T-cell (primary cell): ENCODE results near the gene SNX13. TPM values are rescaled to one million over a fixed set of nuclear protein-coding genes. Genes with fewer than 3 reads are reported as not detected.

Experiments
- ATAC-seq, 4 experiments: fragments of 200-7000 bp in 3 of 4; fragments of 150-1000 bp in 1 of 4; cut with Tn5 transposase; replicated peaks in 1 of 4; 1 replicate in 3 of 4; 2 replicates in 1 of 4; pipeline ENCODE4 v1.10.0; 2021; ENCODE audit warnings: moderate library complexity in 3 of 4, mild to moderate bottlenecking in 2 of 4, moderate number of reproducible peaks in 1 of 4
- CTCF ChIA-PET, 2 donors: fragments of 300-600 bp; sonication (Branson Sonifier 250); formaldehyde crosslinking; loops; one replicate each; lab custom pipeline; 2022; ENCODE audit warnings: antibody characterized with exemption in 2 of 2; lab: Charles Lee
- POLR2A ChIA-PET, 2 donors: fragments of 300-600 bp; sonication (Branson Sonifier 250); formaldehyde crosslinking; loops; one replicate each; lab custom pipeline; 2022; ENCODE audit warnings: antibody characterized with exemption in 2 of 2; lab: Charles Lee
- DNase-seq, 35 experiments: peaks; one replicate each; pipeline versions ENCODE4 v3.0.0 to v3.0.0-alpha.2; 2013 to 2023
- H3K27ac ChIP-seq: one replicate; pipeline ENCODE4 v1.5.1; 2013; ENCODE audit warnings: low read length
- H3K27me3 ChIP-seq, 2 experiments: replicated peaks in 1 of 2; 1 replicate in 1 of 2; 2 replicates in 1 of 2; pipeline versions ENCODE4 v1.6.1 to v1.7.0; 2013; ENCODE audit warnings: low read length in 1 of 2, mixed read lengths in 1 of 2; ENCODE audit not compliant: control insufficient read depth in 2 of 2, insufficient read depth in 2 of 2; ENCODE audit errors: extremely low read depth in 1 of 2
- H3K36me3 ChIP-seq, 2 donors: 1 replicate in 1 of 2; 2 replicates in 1 of 2; pipeline versions ENCODE4 v1.6.1 to v1.7.0; 2013; ENCODE audit warnings: low read length in 1 of 2; ENCODE audit not compliant: control insufficient read depth in 2 of 2, insufficient read depth in 1 of 2; ENCODE audit errors: extremely low read depth in 1 of 2
- H3K4me1 ChIP-seq, 2 experiments: 1 replicate in 1 of 2; 2 replicates in 1 of 2; pipeline versions ENCODE4 v1.6.1 to v1.7.0; 2013; ENCODE audit warnings: low read length in 2 of 2, mixed read lengths in 1 of 2; ENCODE audit not compliant: insufficient read depth in 2 of 2, control insufficient read depth in 1 of 2; ENCODE audit errors: extremely low read depth in 1 of 2
- H3K4me3 ChIP-seq, 2 donors: 1 replicate in 1 of 2; 2 replicates in 1 of 2; pipeline versions ENCODE4 v1.5.1 to v1.7.0; 2013; ENCODE audit warnings: mild to moderate bottlenecking in 2 of 2, low read length in 1 of 2, moderate library complexity in 1 of 2; ENCODE audit not compliant: control insufficient read depth in 1 of 2; ENCODE audit errors: extremely low read depth in 1 of 2
- H3K9me3 ChIP-seq: 2 replicates; pipeline ENCODE4 v1.7.0; 2013
- H3K27ac Mint-ChIP-seq, 2 donors: one replicate each; pipeline ENCODE4 v1.8.0; 2020 to 2021; ENCODE audit warnings: mild to moderate bottlenecking in 2 of 2, mixed read lengths in 2 of 2
- H3K27me3 Mint-ChIP-seq, 2 donors: one replicate each; pipeline ENCODE4 v1.8.0; 2021 to 2022; ENCODE audit warnings: mixed read lengths in 2 of 2
- H3K36me3 Mint-ChIP-seq: one replicate; pipeline ENCODE4 v1.8.0; 2021; ENCODE audit warnings: mixed read lengths
- H3K4me1 Mint-ChIP-seq, 3 donors: one replicate each; pipeline ENCODE4 v1.8.0; 2020 to 2022; ENCODE audit warnings: mixed read lengths in 3 of 3, mild to moderate bottlenecking in 1 of 3
- H3K4me3 Mint-ChIP-seq, 3 donors: one replicate each; pipeline ENCODE4 v1.8.0; 2020 to 2022; ENCODE audit warnings: mild to moderate bottlenecking in 3 of 3, mixed read lengths in 3 of 3, moderate library complexity in 3 of 3
- H3K9me3 Mint-ChIP-seq, 3 donors: one replicate each; pipeline ENCODE4 v1.8.0; 2020 to 2022; ENCODE audit warnings: mixed read lengths in 3 of 3
- WGBS: methylation state at CpG from one replicate; pipeline ENCODE4 v1.1.5; 2013; ENCODE audit warnings: missing lambda C conversion rate; ENCODE audit not compliant: insufficient coverage; 5-methylcytosine and 5-hydroxymethylcytosine counted together
- total RNA-seq, 35 experiments: library from RNA in 6 of 35; stranded (reverse) in 6 of 35; fragments of 120-200 nt in 1 of 35; gene quantifications; one replicate each; pipeline versions ENCODE4 v1.2.1 to v1.2.4 and lab custom pipeline; 2013 to 2026

Gene SNX13
- total RNA-seq, 5 donors from 2014 or later (not counting 1 experiment from before 2014, with no cell fraction given), result 29.4 to 34.1 (median 33.1) TPM

- Histone ChIP-seq H3K4me1 (peaks cover 0 to 4% of the 10 kb centered on the region in 2 experiments), H3K9me3 (no peaks in the 10 kb centered on the region), H3K4me3 (no peak overlapping the region), H3K27ac (no peak overlapping the region), H3K36me3 (no peaks in the 10 kb centered on the region), H3K27me3 (no peaks in the 10 kb centered on the region)
- ChIA-PET CTCF (no interaction called here), POLR2A (no interaction called here)
- Mint-ChIP-seq H3K4me1 (peaks cover 55 to 67% (median 60%) of the 10 kb centered on the region in 3 donors), H3K4me3 (no peak overlapping the region), H3K36me3 (peaks cover 19% of the 10 kb centered on the region), H3K27me3 (no peaks in the 10 kb centered on the region), H3K27ac (no peak overlapping the region), H3K9me3 (no peaks in the 10 kb centered on the region)
- DNase-seq (peak in 1 of 35 experiments; percentile 17), ATAC-seq (peak in 1 of 4 experiments; percentile 40)
Measured at GRCh38 chr7:17903337-17903736, 37.0 kb downstream of the SNX13 start.

- Mint-ChIP-seq H3K27ac (no peak overlapping the region), H3K4me3 (no peak overlapping the region), H3K36me3 (peaks cover 14% of the 10 kb centered on the region), H3K4me1 (peaks cover 53 to 61% (median 55%) of the 10 kb centered on the region in 3 donors), H3K9me3 (no peaks in the 10 kb centered on the region), H3K27me3 (no peaks in the 10 kb centered on the region)
- CTCF ChIA-PET, result no interaction called here
- no peak for ATAC-seq
- POLR2A ChIA-PET, result no interaction called here
- Histone ChIP-seq H3K4me1 (peaks cover 0 to 4% of the 10 kb centered on the region in 2 experiments), H3K4me3 (no peak overlapping the region), H3K27me3 (no peaks in the 10 kb centered on the region), H3K36me3 (no peaks in the 10 kb centered on the region), H3K27ac (no peak overlapping the region), H3K9me3 (no peaks in the 10 kb centered on the region)
- 100% methylated on average over 1 of the region's 5 CpGs for WGBS
- DNase-seq, result no peak
Measured at GRCh38 chr7:17902599-17902998, 37.7 kb downstream of the SNX13 start.

GRCh38 chr7:17900464-17900863 is 39.8 kb downstream of the SNX13 start:
- H3K27ac Mint-ChIP-seq, result no peak overlapping the region
- CTCF ChIA-PET, result no interaction called here

GRCh38 chr7:17898111-17898510 is 42.2 kb downstream of the SNX13 start:
- no peaks in the 10 kb centered on the region for H3K36me3 ChIP-seq
- no peak overlapping the region for H3K4me3 ChIP-seq
- H3K27ac Mint-ChIP-seq, result no peak overlapping the region
- no peaks in the 10 kb centered on the region for H3K9me3 ChIP-seq
- peaks cover 21 to 29% (median 29%) of the 10 kb centered on the region in 3 donors for H3K4me1 Mint-ChIP-seq
- H3K27ac ChIP-seq, result no peak overlapping the region
- no peak for DNase-seq
- no peak for ATAC-seq
- no CpG with 5 or more reads among the region's 4 CpGs for WGBS
- no peaks in the 10 kb centered on the region for H3K4me1 ChIP-seq
- no peaks in the 10 kb centered on the region for H3K9me3 Mint-ChIP-seq
- H3K4me3 Mint-ChIP-seq, result no peak overlapping the region
- H3K27me3 ChIP-seq, result no peaks in the 10 kb centered on the region
- H3K36me3 Mint-ChIP-seq, result peaks cover 15% of the 10 kb centered on the region
- ChIA-PET CTCF (no interaction called here), POLR2A (no interaction called here)
- H3K27me3 Mint-ChIP-seq, result no peaks in the 10 kb centered on the region

More at GRCh38 chr7:17900464-17900863, 39.8 kb downstream of the SNX13 start:
- Mint-ChIP-seq H3K36me3 (peaks cover 14% of the 10 kb centered on the region), H3K4me3 (no peak overlapping the region), H3K4me1 (peaks cover 45 to 48% (median 46%) of the 10 kb centered on the region in 3 donors), H3K9me3 (no peaks in the 10 kb centered on the region), H3K27me3 (no peaks in the 10 kb centered on the region)
- WGBS, result 93% methylated on average over 1 of the region's 1 CpG
- POLR2A ChIA-PET, result no interaction called here
- Histone ChIP-seq H3K4me1 (peaks cover 0 to 4% of the 10 kb centered on the region in 2 experiments), H3K27ac (no peak overlapping the region), H3K4me3 (no peak overlapping the region), H3K27me3 (no peaks in the 10 kb centered on the region), H3K9me3 (no peaks in the 10 kb centered on the region), H3K36me3 (no peaks in the 10 kb centered on the region)
- ATAC-seq (no peak), DNase-seq (no peak)

GRCh38 chr7:17887286-17887685 is 53.0 kb downstream of the SNX13 start:
- DNase-seq (no peak), ATAC-seq (no peak)
- CTCF ChIA-PET, result interaction anchor here in 1 of 2 donors (0.6 kb wide), 1 partner anchor 41 kb away, joined by 3 read pairs; no protein-coding TSS in a partner anchor
- Histone ChIP-seq H3K27me3 (no peaks in the 10 kb centered on the region), H3K27ac (no peak overlapping the region), H3K9me3 (no peaks in the 10 kb centered on the region), H3K36me3 (peaks cover 0 to 22% of the 10 kb centered on the region in 2 donors), H3K4me1 (no peaks in the 10 kb centered on the region), H3K4me3 (no peak overlapping the region)
- Mint-ChIP-seq H3K36me3 (peaks cover 65% of the 10 kb centered on the region), H3K9me3 (no peaks in the 10 kb centered on the region), H3K27ac (no peak overlapping the region), H3K4me1 (no peaks in the 10 kb centered on the region), H3K4me3 (no peak overlapping the region), H3K27me3 (no peaks in the 10 kb centered on the region)
- POLR2A ChIA-PET, result interaction anchor here in 1 of 2 donors (0.7 kb wide), 1 partner anchor 20 kb away, joined by 11 read pairs; no protein-coding TSS in a partner anchor
- WGBS, result no CpG with 5 or more reads among the region's 2 CpGs

DNA sequence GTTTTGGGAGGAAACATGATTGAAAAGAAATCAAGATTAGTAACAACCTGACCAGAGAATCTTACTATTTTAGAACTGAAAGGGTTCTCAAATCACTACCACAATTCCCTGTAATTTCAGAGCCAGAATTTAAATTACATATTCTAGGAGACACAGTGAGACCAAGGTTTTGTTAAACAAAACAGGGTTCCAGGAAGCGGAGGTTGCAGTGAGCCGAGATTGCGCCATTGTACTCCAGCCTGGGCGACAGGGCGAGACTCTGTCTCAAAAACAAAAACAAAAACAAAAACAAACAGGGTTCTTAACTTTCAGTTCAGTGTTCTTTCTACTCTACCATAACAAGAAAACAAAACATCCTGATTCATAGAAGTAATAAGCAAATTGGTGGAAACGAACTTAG is 57.6 kb downstream of the SNX13 start:
- POLR2A ChIA-PET, result no interaction called here
- DNase-seq, result no peak
- Mint-ChIP-seq H3K9me3 (no peaks in the 10 kb centered on the region), H3K4me1 (peaks cover 0 to 9% (median 0%) of the 10 kb centered on the region in 3 donors), H3K27me3 (no peaks in the 10 kb centered on the region), H3K4me3 (no peak overlapping the region), H3K36me3 (peaks cover 62% of the 10 kb centered on the region), H3K27ac (no peak overlapping the region)
- ATAC-seq, result no peak
- Histone ChIP-seq H3K27me3 (no peaks in the 10 kb centered on the region), H3K9me3 (no peaks in the 10 kb centered on the region), H3K36me3 (peaks cover 0 to 22% of the 10 kb centered on the region in 2 donors), H3K27ac (no peak overlapping the region), H3K4me1 (no peaks in the 10 kb centered on the region), H3K4me3 (no peak overlapping the region)
- CTCF ChIA-PET, result no interaction called here
- no CpG with 5 or more reads among the region's 6 CpGs for WGBS
